Common myeloid progenitor, CD34-positive (primary cell): ENCODE data around the gene ST7.
"Not testable (repeated sequence)": the region's sequence is repeated elsewhere in the genome, so short reads cannot be mapped to it uniquely, and the experiment has no call there.

Experiments used
- CTCF ChIA-PET: fragments of 350-600 bp; sonication (Branson Sonifier 250); formaldehyde crosslinking; loops from one replicate; lab custom pipeline; 2021; ENCODE audit warnings: antibody characterized with exemption; lab: Charles Lee
- POLR2A ChIA-PET: fragments of 350-600 bp; sonication (Branson Sonifier 250); formaldehyde crosslinking; loops from one replicate; lab custom pipeline; 2021; ENCODE audit warnings: antibody characterized with exemption; lab: Charles Lee
- DNase-seq, 3 donors: peaks; one replicate each; pipeline versions ENCODE4 v3.0.0 to v3.0.0-alpha.2; 2013
- H3K27ac ChIP-seq, 2 experiments: 1 replicate in 1 of 2; 2 replicates in 1 of 2; pipeline ENCODE4 v1.7.0; 2013; ENCODE audit warnings: inconsistent platforms in 2 of 2, low read length in 2 of 2, mild to moderate bottlenecking in 2 of 2, low read depth in 1 of 2, moderate library complexity in 1 of 2; ENCODE audit not compliant: severe bottlenecking in 2 of 2, insufficient read depth in 1 of 2, poor library complexity in 1 of 2
- H3K27me3 ChIP-seq, 5 experiments: replicated peaks in 2 of 5; 1 replicate in 3 of 5; 2 replicates in 2 of 5; pipeline versions ENCODE4 v1.6.1 to v1.7.0; 2013; ENCODE audit warnings: low read length in 4 of 5, mild to moderate bottlenecking in 2 of 5, moderate library complexity in 2 of 5, inconsistent platforms in 1 of 5; ENCODE audit not compliant: insufficient read depth in 5 of 5, control insufficient read depth in 4 of 5
- H3K36me3 ChIP-seq, 4 experiments: 1 replicate in 2 of 4; 2 replicates in 2 of 4; pipeline versions ENCODE4 v1.6.1 to v1.7.0; 2013; ENCODE audit warnings: low read length in 3 of 4, control low read depth in 1 of 4, mild to moderate bottlenecking in 1 of 4; ENCODE audit not compliant: control insufficient read depth in 4 of 4, insufficient read depth in 4 of 4
- H3K4me1 ChIP-seq, 4 experiments: 1 replicate in 3 of 4; 2 replicates in 1 of 4; pipeline versions ENCODE4 v1.6.1 to v1.7.1; 2013; ENCODE audit warnings: low read length in 3 of 4, mild to moderate bottlenecking in 3 of 4, control low read depth in 1 of 4, inconsistent platforms in 1 of 4, moderate library complexity in 1 of 4; ENCODE audit not compliant: control insufficient read depth in 4 of 4, insufficient read depth in 4 of 4; ENCODE audit errors: control extremely low read depth in 1 of 4
- H3K4me3 ChIP-seq, 7 experiments: 1 replicate in 4 of 7; 2 replicates in 3 of 7; pipeline versions ENCODE4 v1.5.1 to v1.7.0; 2013; ENCODE audit warnings: mild to moderate bottlenecking in 7 of 7, low read length in 6 of 7, moderate library complexity in 6 of 7, inconsistent platforms in 2 of 7, low read depth in 2 of 7, control low read depth in 1 of 7; ENCODE audit not compliant: insufficient read depth in 4 of 7, control insufficient read depth in 1 of 7; ENCODE audit errors: extremely low read depth in 1 of 7
- H3K9me3 ChIP-seq, 5 experiments: 1 replicate in 4 of 5; 2 replicates in 1 of 5; pipeline versions ENCODE4 v1.6.1 to v1.7.1; 2013; ENCODE audit warnings: low read length in 4 of 5, mild to moderate bottlenecking in 2 of 5, inconsistent platforms in 1 of 5, low read depth in 1 of 5, moderate library complexity in 1 of 5; ENCODE audit not compliant: control insufficient read depth in 4 of 5, insufficient read depth in 2 of 5; ENCODE audit errors: control extremely low read depth in 1 of 5
- WGBS: methylation state at CpG from one replicate; pipeline ENCODE4 v1.1.5; 2013; ENCODE audit not compliant: insufficient coverage; 5-methylcytosine and 5-hydroxymethylcytosine counted together

The ST7 gene

GRCh38 chr7:116933465-116933864 lies 19.8 kb upstream of the ST7 start:
- ChIA-PET CTCF (interaction anchor here (1.1 to 10.4 kb wide), 6 partner anchors 10 to 188 kb away, joined by 3 to 161 read pairs (median 4); no protein-coding TSS in a partner anchor), POLR2A (no interaction called here)
- DNase-seq, result no peak
- 100% methylated on average over 1 of the region's 3 CpGs for WGBS
- Histone ChIP-seq H3K4me1 (peaks cover 0 to 3% (median 0%) of the 10 kb centered on the region in 4 experiments), H3K36me3 (no peaks in the 10 kb centered on the region), H3K27ac (no peak overlapping the region), H3K27me3 (no peaks in the 10 kb centered on the region), H3K4me3 (no peak overlapping the region), H3K9me3 (no peaks in the 10 kb centered on the region)

- Histone ChIP-seq H3K27me3 (no peaks in the 10 kb centered on the region), H3K36me3 (no peaks in the 10 kb centered on the region), H3K9me3 (no peaks in the 10 kb centered on the region), H3K4me1 (peaks cover 0 to 3% (median 0%) of the 10 kb centered on the region in 4 experiments), H3K27ac (no peak overlapping the region), H3K4me3 (no peak overlapping the region)
- no peak for DNase-seq
- WGBS, result 20% methylated on average over 1 of the region's 2 CpGs
- ChIA-PET POLR2A (no interaction called here), CTCF (interaction anchor here (10.4 kb wide), 1 partner anchor 187 kb away, joined by 161 read pairs; no protein-coding TSS in a partner anchor)
These were observed 18.7 kb upstream of the ST7 start for GRCh38 chr7:116934580-116934979.

GRCh38 chr7:116936844-116937243 lies 16.5 kb upstream of the ST7 start:
- H3K27ac ChIP-seq, POLR2A ChIA-PET, DNase-seq, CTCF ChIA-PET, H3K9me3 ChIP-seq, H3K4me3 ChIP-seq, H3K27me3 ChIP-seq, H3K36me3 ChIP-seq, H3K4me1 ChIP-seq: not testable (repeated sequence)
- 100% methylated on average over 3 of the region's 4 CpGs for WGBS

GRCh38 chr7:116938678-116939077 lies 14.6 kb upstream of the ST7 start:
- Histone ChIP-seq H3K4me3 (no peak overlapping the region), H3K36me3 (no peaks in the 10 kb centered on the region), H3K4me1 (peaks cover 0 to 2% (median 0%) of the 10 kb centered on the region in 4 experiments), H3K27me3 (no peaks in the 10 kb centered on the region), H3K9me3 (no peaks in the 10 kb centered on the region), H3K27ac (no peak overlapping the region)
- ChIA-PET CTCF (interaction anchor here (1.1 kb wide), 1 partner anchor 10 kb away, joined by 3 read pairs; no protein-coding TSS in a partner anchor), POLR2A (no interaction called here)
- 100% methylated on average over 1 of the region's 2 CpGs for WGBS
- no peak for DNase-seq

- WGBS, result 91% methylated on average over 5 of the region's 8 CpGs
- no peaks in the 10 kb centered on the region for H3K27me3 ChIP-seq
- H3K27ac ChIP-seq, result no peak overlapping the region
- POLR2A ChIA-PET, result no interaction called here
- DNase-seq, result no peak
- no peaks in the 10 kb centered on the region for H3K9me3 ChIP-seq
- CTCF ChIA-PET, result interaction anchor here (1.0 to 1.6 kb wide), 4 partner anchors 11 to 170 kb away, joined by 3 to 4 read pairs (median 4); no protein-coding TSS in a partner anchor
- H3K4me1 ChIP-seq, result peaks cover 0 to 2% (median 0%) of the 10 kb centered on the region in 4 experiments
- no peak overlapping the region for H3K4me3 ChIP-seq
- H3K36me3 ChIP-seq, result no peaks in the 10 kb centered on the region
These were observed 12.5 kb upstream of the ST7 start for GRCh38 chr7:116940689-116941370.

- H3K27me3 ChIP-seq, result no peaks in the 10 kb centered on the region
- WGBS, result 100% methylated on average over 1 of the region's 2 CpGs
- no peak overlapping the region for H3K4me3 ChIP-seq
- H3K36me3 ChIP-seq, result no peaks in the 10 kb centered on the region
- CTCF ChIA-PET, result interaction anchor here (1.3 to 1.7 kb wide), 3 partner anchors 10 to 46 kb away, joined by 3 to 9 read pairs (median 3); no protein-coding TSS in a partner anchor
- peaks cover 0 to 2% (median 0%) of the 10 kb centered on the region in 4 experiments for H3K4me1 ChIP-seq
- DNase-seq, result no peak
- POLR2A ChIA-PET, result no interaction called here
- H3K27ac ChIP-seq, result no peak overlapping the region
- no peaks in the 10 kb centered on the region for H3K9me3 ChIP-seq
These were observed 10.8 kb upstream of the ST7 start for GRCh38 chr7:116942504-116942903.

GRCh38 chr7:116948934-116949333 lies 4.4 kb upstream of the ST7 start:
- H3K36me3 ChIP-seq, result no peaks in the 10 kb centered on the region
- no peaks in the 10 kb centered on the region for H3K27me3 ChIP-seq
- ChIA-PET CTCF (interaction anchor here (1.0 to 1.4 kb wide), 4 partner anchors 11 to 162 kb away, joined by 3 to 5 read pairs (median 3); no protein-coding TSS in a partner anchor), POLR2A (interaction anchor here (0.8 kb wide), 1 partner anchor 10 kb away, joined by 4 read pairs; no protein-coding TSS in a partner anchor)
- H3K4me1 ChIP-seq, result peaks cover 2 to 32% (median 19%) of the 10 kb centered on the region in 4 experiments
- no peak overlapping the region for H3K4me3 ChIP-seq
- DNase-seq, result peak in 2 of 3 donors; percentile 52 to 61
- no peaks in the 10 kb centered on the region for H3K9me3 ChIP-seq
- 9% methylated on average over 3 of the region's 3 CpGs for WGBS
- no peak overlapping the region for H3K27ac ChIP-seq
